Daoy (cell line): ENCODE results near the gene UPK2. TPM values are rescaled to one million over a fixed set of nuclear protein-coding genes. Genes with fewer than 3 reads are reported as not detected.
A peak's percentile ranks its signal among the peaks of the same experiment; 100 is the strongest.
"Not testable (repeated sequence)": the region's sequence is repeated elsewhere in the genome, so short reads cannot be mapped to it uniquely, and the experiment has no call there.

ENCODE experiments used
- DNase-seq: peaks from one replicate; pipeline ENCODE4 v3.0.0-alpha.2; 2015; ENCODE audit warnings: low read depth
- total RNA-seq: library from RNA; depleted of rRNA; stranded (reverse); fragments of >200 nt; shearing (Covaris generic); gene quantifications from 2 replicates; pipeline ENCODE4 v1.2.3, GENCODE V29; 2014; rRNA removed

The UPK2 gene
- total RNA-seq, 1 experiment from 2014 or later, result not detected

GRCh38 chr11:118988280-118988679 is 32.2 kb downstream of the UPK2 start:
- DNase-seq, result peak; percentile 28

- DNase-seq, result not testable (repeated sequence)
Observed at GRCh38 chr11:118991486-118992038, 35.5 kb downstream of the UPK2 start.

GRCh38 chr11:118996926-118997626 is 41.0 kb downstream of the UPK2 start:
- DNase-seq, result no peak

- DNase-seq, result peak; percentile 88
Observed at GRCh38 chr11:118997627-118998387, 41.7 kb downstream of the UPK2 start, which contains the start of gene CENATAC. CENATAC (plus strand) TSS chr11:118998138; CDS start chr11:118998198, 60 bp downstream.

GRCh38 chr11:118998388-118998717 is 42.3 kb downstream of the UPK2 start:
- DNase-seq, result no peak

- peak; percentile 81 for DNase-seq
Observed at GRCh38 chr11:118998822-118999221, 42.7 kb downstream of the UPK2 start.

GRCh38 chr11:119000906-119001305 is 44.8 kb downstream of the UPK2 start:
- no peak for DNase-seq

- no peak for DNase-seq
Observed at GRCh38 chr11:119006656-119007055, 50.6 kb downstream of the UPK2 start.

Other genes with a start within 250 kb of the UPK2 start
- gene DDX6, start 165.1 kb upstream of the UPK2 start, total RNA-seq, result 42.1 and 46.7 TPM in 2 replicates
- gene CXCR5, start 72.4 kb upstream of the UPK2 start, total RNA-seq, result not detected in 2 replicates
- 3.9 and 5.4 TPM in 2 replicates for gene BCL9L, start 30.4 kb upstream of the UPK2 start, total RNA-seq
- not detected in 2 replicates for gene FOXR1, start 15.5 kb downstream of the UPK2 start, total RNA-seq
- 27.3 and 40.2 TPM in 2 replicates for gene CENATAC, start 41.8 kb downstream of the UPK2 start, total RNA-seq
- gene RPS25, start 62.0 kb downstream of the UPK2 start, total RNA-seq, result 1,318 and 1,710 TPM in 2 replicates
- gene TRAPPC4, start 62.5 kb downstream of the UPK2 start, total RNA-seq, result 102 and 110 TPM in 2 replicates
- gene SLC37A4, start 74.6 kb downstream of the UPK2 start, total RNA-seq, result 12.7 and 18.9 TPM in 2 replicates
- gene HYOU1, start 100.9 kb downstream of the UPK2 start, total RNA-seq, result 172 and 186 TPM in 2 replicates
- 10.3 and 13.2 TPM in 2 replicates for gene VPS11, start 111.5 kb downstream of the UPK2 start, total RNA-seq
- gene HMBS, start 128.6 kb downstream of the UPK2 start, total RNA-seq, result 2.0 and 6.0 TPM in 2 replicates
- 32.0 and 38.3 TPM in 2 replicates for gene DPAGT1, start 145.6 kb downstream of the UPK2 start, total RNA-seq
- 1.7 and 10.6 TPM in 2 replicates for gene C2CD2L, start 151.0 kb downstream of the UPK2 start, total RNA-seq
- 14.4 and 28.8 TPM in 2 replicates for gene HINFP, start 165.3 kb downstream of the UPK2 start, total RNA-seq
- not detected in 2 replicates for gene ABCG4, start 192.8 kb downstream of the UPK2 start, total RNA-seq
- gene NLRX1, start 212.4 kb downstream of the UPK2 start, total RNA-seq, result 4.3 and 9.7 TPM in 2 replicates
- gene NHERF4, start 229.2 kb downstream of the UPK2 start, total RNA-seq, result not detected in 2 replicates